Mesenchymal stem cell (in vitro differentiated cells and primary cell): ENCODE data around the gene TEX38.

Experiments
- DNase-seq: peaks from one replicate; pipeline ENCODE4 v3.0.0-alpha.2; 2013
- H2AFZ ChIP-seq: one replicate; pipeline ENCODE4 v1.6.1; 2013; ENCODE audit warnings: low read depth, mild to moderate bottlenecking, control low read depth, inconsistent platforms, low read length, moderate library complexity
- H2AK5ac ChIP-seq: 2 replicates; pipeline ENCODE4 v1.6.1; 2013; ENCODE audit warnings: low read length, moderate library complexity, mild to moderate bottlenecking, inconsistent platforms; ENCODE audit not compliant: severe bottlenecking
- H2BK120ac ChIP-seq: one replicate; pipeline ENCODE4 v1.6.1; 2013; ENCODE audit warnings: low read depth, mild to moderate bottlenecking, inconsistent platforms, low read length, moderate library complexity
- H2BK12ac ChIP-seq, 2 experiments: one replicate each; pipeline ENCODE4 v1.6.1; 2013; ENCODE audit warnings: inconsistent platforms in 2 of 2, low read length in 2 of 2, mild to moderate bottlenecking in 2 of 2, moderate library complexity in 2 of 2, control low read depth in 1 of 2
- H2BK15ac ChIP-seq: one replicate; pipeline ENCODE4 v1.6.1; 2013; ENCODE audit warnings: mild to moderate bottlenecking, low read depth, inconsistent platforms; ENCODE audit not compliant: poor library complexity, severe bottlenecking
- H2BK5ac ChIP-seq: 2 replicates; pipeline ENCODE4 v1.6.1; 2013; ENCODE audit warnings: low read depth, mild to moderate bottlenecking, low read length, control low read depth, inconsistent platforms; ENCODE audit not compliant: poor library complexity, severe bottlenecking
- H3K14ac ChIP-seq, 2 experiments: one replicate each; pipeline ENCODE4 v1.6.1; 2013; ENCODE audit warnings: inconsistent platforms in 2 of 2, low read length in 2 of 2, control low read depth in 1 of 2, mild to moderate bottlenecking in 1 of 2, moderate library complexity in 1 of 2
- H3K18ac ChIP-seq, 2 experiments: one replicate each; pipeline ENCODE4 v1.6.1; 2013; ENCODE audit warnings: inconsistent platforms in 2 of 2, low read length in 2 of 2, control low read depth in 1 of 2, low read depth in 1 of 2, mild to moderate bottlenecking in 1 of 2
- H3K23ac ChIP-seq, 2 experiments: one replicate each; pipeline ENCODE4 v1.6.1; 2013; ENCODE audit warnings: inconsistent platforms in 2 of 2, low read length in 2 of 2, mild to moderate bottlenecking in 2 of 2, moderate library complexity in 2 of 2, control low read depth in 1 of 2
- H3K27ac ChIP-seq: 2 replicates; pipeline ENCODE4 v1.5.1; 2013; ENCODE audit warnings: mild to moderate bottlenecking, moderate library complexity, low read length, control low read depth, inconsistent platforms; ENCODE audit not compliant: poor library complexity, severe bottlenecking
- H3K27me3 ChIP-seq, 2 experiments: 2 replicates each; pipeline versions ENCODE4 v1.6.1 to v1.7.0; 2013; ENCODE audit warnings: low read length in 2 of 2, mild to moderate bottlenecking in 2 of 2, moderate library complexity in 2 of 2, control low read depth in 1 of 2, inconsistent platforms in 1 of 2; ENCODE audit not compliant: control insufficient read depth in 1 of 2, insufficient read depth in 1 of 2
- H3K36me3 ChIP-seq, 2 experiments: 2 replicates each; pipeline versions ENCODE4 v1.6.1 to v1.7.0; 2013; ENCODE audit warnings: low read length in 2 of 2, control low read depth in 1 of 2, inconsistent platforms in 1 of 2, low read depth in 1 of 2, mild to moderate bottlenecking in 1 of 2; ENCODE audit not compliant: insufficient read depth in 2 of 2, control insufficient read depth in 1 of 2
- H3K4ac ChIP-seq, 2 experiments: one replicate each; pipeline ENCODE4 v1.6.1; 2013; ENCODE audit warnings: inconsistent platforms in 2 of 2, low read length in 2 of 2, mild to moderate bottlenecking in 2 of 2, moderate library complexity in 2 of 2, control low read depth in 1 of 2, low read depth in 1 of 2
- H3K4me1 ChIP-seq: 2 replicates; pipeline ENCODE4 v1.6.1; 2013; ENCODE audit warnings: low read depth, low read length, control low read depth; ENCODE audit not compliant: control insufficient read depth, insufficient read depth
- H3K4me2 ChIP-seq: 2 replicates; pipeline ENCODE4 v1.6.1; 2013; ENCODE audit warnings: low read length, mild to moderate bottlenecking, inconsistent platforms; ENCODE audit not compliant: poor library complexity, severe bottlenecking
- H3K4me3 ChIP-seq, 2 experiments: 2 replicates each; pipeline versions ENCODE4 v1.5.1 to v1.7.0; 2013; ENCODE audit warnings: low read length in 2 of 2, mild to moderate bottlenecking in 2 of 2, control low read depth in 1 of 2, low read depth in 1 of 2; ENCODE audit not compliant: insufficient read depth in 1 of 2
- H3K79me1 ChIP-seq: replicated peaks from 2 replicates; pipeline ENCODE4 v1.6.1; 2013; ENCODE audit warnings: mild to moderate bottlenecking, control low read depth, low read length, inconsistent platforms; ENCODE audit not compliant: poor library complexity, severe bottlenecking
- H3K9ac ChIP-seq: 2 replicates; pipeline ENCODE4 v1.7.0; 2013; ENCODE audit warnings: mild to moderate bottlenecking, low read length, moderate library complexity
- H3K9me3 ChIP-seq: 2 replicates; pipeline ENCODE4 v1.7.0; 2013; ENCODE audit warnings: mild to moderate bottlenecking, low read length; ENCODE audit not compliant: control insufficient read depth
- H4K8ac ChIP-seq: one replicate; pipeline ENCODE4 v1.6.1; 2013; ENCODE audit warnings: inconsistent platforms, mild to moderate bottlenecking, low read length, moderate library complexity
- H4K91ac ChIP-seq: one replicate; pipeline ENCODE4 v1.6.1; 2013; ENCODE audit warnings: mild to moderate bottlenecking, low read length, inconsistent platforms
- WGBS: methylation state at CpG from one replicate; pipeline ENCODE4 v1.1.7; 2013; ENCODE audit warnings: mixed read lengths; 5-methylcytosine and 5-hydroxymethylcytosine counted together

Gene TEX38

GRCh38 chr1:46721204-46721603 lies 49.5 kb downstream of the TEX38 start:
- Histone ChIP-seq H3K4me1 (peaks cover 7% of the 10 kb centered on the region), H3K27ac (no peak overlapping the region), H4K91ac (no peak overlapping the region), H3K4me3 (no peak overlapping the region), H2AFZ (no peak overlapping the region), H3K4me2 (no peak overlapping the region), H2BK12ac (no peak overlapping the region), H2AK5ac (no peak overlapping the region), H3K27me3 (peaks cover 11 to 29% of the 10 kb centered on the region in 2 experiments), H3K9ac (no peak overlapping the region), H3K36me3 (peaks cover under 1 to 2% of the 10 kb centered on the region in 2 experiments), H3K79me1 (peaks cover 14% of the 10 kb centered on the region), H2BK120ac (no peak overlapping the region), H2BK5ac (no peak overlapping the region), H3K9me3 (no peaks in the 10 kb centered on the region), H3K23ac (no peak overlapping the region), H3K14ac (no peak overlapping the region), H2BK15ac (no peak overlapping the region), H3K4ac (no peak overlapping the region), H3K18ac (no peak overlapping the region), H4K8ac (no peak overlapping the region)
- no peak for DNase-seq
- 100% methylated on average over 1 of the region's 1 CpG for WGBS

GRCh38 chr1:46721686-46722205 lies 50.1 kb downstream of the TEX38 start:
- no peak overlapping the region for H2AFZ ChIP-seq
- no peak overlapping the region for H4K8ac ChIP-seq
- no peak overlapping the region for H3K14ac ChIP-seq
- H2AK5ac ChIP-seq, result no peak overlapping the region
- H2BK15ac ChIP-seq, result no peak overlapping the region
- no peak overlapping the region for H3K18ac ChIP-seq
- no peak overlapping the region for H3K4ac ChIP-seq
- no peak for DNase-seq
- peaks cover 11% of the 10 kb centered on the region for H3K79me1 ChIP-seq
- no peak overlapping the region for H2BK12ac ChIP-seq
- H3K9ac ChIP-seq, result no peak overlapping the region
- H3K27me3 ChIP-seq, result peaks cover 13 to 32% of the 10 kb centered on the region in 2 experiments
- H4K91ac ChIP-seq, result no peak overlapping the region
- H3K27ac ChIP-seq, result no peak overlapping the region
- H3K4me3 ChIP-seq, result no peak overlapping the region
- no peak overlapping the region for H3K4me2 ChIP-seq
- no peaks in the 10 kb centered on the region for H3K36me3 ChIP-seq
- 44% methylated on average over 3 of the region's 3 CpGs for WGBS
- no peak overlapping the region for H2BK120ac ChIP-seq
- peaks cover 7% of the 10 kb centered on the region for H3K4me1 ChIP-seq
- H3K9me3 ChIP-seq, result no peaks in the 10 kb centered on the region
- no peak overlapping the region for H3K23ac ChIP-seq
- no peak overlapping the region for H2BK5ac ChIP-seq
